ENCODE results near the gene ZNF692.

The ZNF692 gene

GRCh38 chr1:248818505-248819374 is 40.1 kb downstream of the ZNF692 start:
- no peaks in the 10 kb centered on the region for H3K27me3 ChIP-seq (ENCODE audit: insufficient read depth, low read length)
- no peak overlapping the region for H3K27ac ChIP-seq (ENCODE audit: low read length)
- no peaks in the 10 kb centered on the region for H3K9me3 ChIP-seq (ENCODE audit: insufficient read depth, low read depth, low read length)
- H3K4me3 ChIP-seq (ENCODE audit: low read length): no peak overlapping the region
- H3K9ac ChIP-seq (ENCODE audit: low read depth, low read length): no peak overlapping the region; the same call in 1 of the 2 replicates
- peaks cover 10% of the 10 kb centered on the region for H3K4me1 ChIP-seq (ENCODE audit: insufficient read depth, low read length)
- H3K36me3 ChIP-seq (ENCODE audit: insufficient read depth, low read depth, low read length): peaks cover 69% of the 10 kb centered on the region

DNA sequence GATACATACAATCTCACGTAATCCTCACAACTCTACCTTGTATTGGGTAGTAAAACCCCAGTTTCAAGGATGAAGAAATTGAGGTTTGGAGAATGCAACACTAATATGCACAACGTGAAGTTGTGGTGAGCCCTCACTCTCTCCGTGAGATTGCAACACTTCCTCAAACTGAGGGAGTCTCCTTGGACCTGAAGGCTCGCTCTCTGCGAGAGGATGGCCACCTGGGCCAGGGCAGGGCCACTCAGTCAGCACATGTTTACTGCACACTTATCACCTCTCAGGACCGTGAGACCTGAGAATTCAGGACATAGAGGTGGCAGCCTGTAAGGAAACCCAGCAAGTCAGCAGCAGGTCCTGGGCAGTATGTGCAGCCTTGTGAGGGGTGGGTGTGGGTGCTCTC is 41.8 kb downstream of the ZNF692 start:
- no peak overlapping the region for H3K27ac ChIP-seq (ENCODE audit: low read length)
- H3K27me3 ChIP-seq (ENCODE audit: insufficient read depth, low read length): no peaks in the 10 kb centered on the region
- no peak overlapping the region for H3K4me3 ChIP-seq (ENCODE audit: low read length)
- H3K9ac ChIP-seq (ENCODE audit: low read depth, low read length): no peak overlapping the region
- no peaks in the 10 kb centered on the region for H3K9me3 ChIP-seq (ENCODE audit: insufficient read depth, low read depth, low read length)
- H3K36me3 ChIP-seq (ENCODE audit: insufficient read depth, low read depth, low read length): peaks cover 64% of the 10 kb centered on the region
- peaks cover 10% of the 10 kb centered on the region for H3K4me1 ChIP-seq (ENCODE audit: insufficient read depth, low read length)

DNA sequence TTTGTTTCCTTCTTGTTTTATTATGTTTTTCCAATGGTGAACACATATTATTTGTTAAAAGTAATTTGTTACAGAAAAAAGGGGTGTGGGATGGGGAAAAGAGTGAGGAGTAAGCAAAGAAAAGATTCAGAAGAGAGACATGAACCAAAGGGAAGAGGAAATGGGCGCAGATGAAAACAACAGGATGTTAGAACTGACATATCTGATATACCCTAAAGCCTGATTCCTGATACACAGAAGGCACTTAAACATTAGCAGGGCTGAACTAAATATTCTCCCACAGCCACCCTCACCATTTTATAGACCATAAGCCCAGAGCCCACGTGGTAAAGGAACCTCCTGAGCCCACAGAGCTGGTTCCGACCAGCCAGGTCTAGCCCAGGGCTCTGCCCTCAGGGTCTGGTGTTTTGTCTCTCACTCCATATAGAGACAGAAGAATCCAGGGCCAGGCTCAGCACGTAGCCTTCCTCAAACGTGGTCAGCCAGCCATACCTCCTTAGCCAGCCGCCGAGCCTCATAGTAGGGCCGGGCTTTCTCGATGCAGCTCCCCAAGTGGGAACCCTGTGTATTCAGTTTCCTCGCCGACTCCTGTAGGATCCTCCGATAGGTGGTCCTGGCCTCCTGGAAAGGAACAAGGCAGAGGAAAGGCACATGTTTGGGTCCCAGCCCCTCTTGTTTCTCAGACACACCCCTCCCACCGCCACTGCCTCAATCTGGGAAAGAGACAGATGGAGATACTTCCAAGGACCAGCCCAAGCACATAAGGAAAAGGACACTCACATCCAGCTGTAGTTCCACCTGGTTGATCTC is 42.6 kb downstream of the ZNF692 start:
- H3K27me3 ChIP-seq (ENCODE audit: insufficient read depth, low read length): no peaks in the 10 kb centered on the region
- no peak overlapping the region for H3K27ac ChIP-seq (ENCODE audit: low read length)
- no peaks in the 10 kb centered on the region for H3K9me3 ChIP-seq (ENCODE audit: insufficient read depth, low read depth, low read length)
- H3K36me3 ChIP-seq (ENCODE audit: insufficient read depth, low read depth, low read length): peaks cover 62% of the 10 kb centered on the region
- H3K4me3 ChIP-seq (ENCODE audit: low read length): no peak overlapping the region
- H3K4me1 ChIP-seq (ENCODE audit: insufficient read depth, low read length): peaks cover 10% of the 10 kb centered on the region
- no peak overlapping the region for H3K9ac ChIP-seq (ENCODE audit: low read depth, low read length)

DNA sequence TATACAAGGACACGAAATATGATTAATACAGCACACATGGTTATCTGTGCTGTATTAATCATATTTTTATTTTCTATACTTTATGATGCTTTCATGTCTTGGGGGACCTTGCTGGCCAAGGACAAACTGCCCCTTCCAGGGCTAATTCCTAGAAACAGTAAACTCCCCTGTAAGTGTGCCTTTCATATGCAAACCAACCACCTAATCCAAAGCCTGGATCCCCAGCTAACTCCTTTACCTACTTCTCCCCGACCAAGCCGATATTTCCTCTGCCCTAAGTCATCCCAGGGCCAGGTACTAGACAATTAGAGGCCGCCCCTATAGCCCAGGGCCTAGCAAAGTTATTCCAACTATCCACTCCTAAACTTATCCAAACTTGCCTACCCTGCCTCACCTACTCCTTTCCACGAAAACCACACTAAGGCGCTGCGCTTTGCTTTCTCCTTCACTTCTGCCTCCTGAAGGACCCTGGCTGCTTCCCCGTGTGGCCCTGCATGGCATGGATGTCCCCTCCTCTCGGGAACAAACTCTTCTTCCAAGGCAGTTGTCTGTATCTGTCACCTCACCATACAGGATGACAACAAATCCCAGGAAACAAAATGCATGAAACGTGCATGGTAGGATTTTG is 43.4 kb downstream of the ZNF692 start:
- H3K27ac ChIP-seq (ENCODE audit: low read length): no peak overlapping the region
- H3K9me3 ChIP-seq (ENCODE audit: insufficient read depth, low read depth, low read length): no peaks in the 10 kb centered on the region
- no peak overlapping the region for H3K4me3 ChIP-seq (ENCODE audit: low read length)
- peaks cover 59% of the 10 kb centered on the region for H3K36me3 ChIP-seq (ENCODE audit: insufficient read depth, low read depth, low read length)
- H3K4me1 ChIP-seq (ENCODE audit: insufficient read depth, low read length): peaks cover 10% of the 10 kb centered on the region
- H3K27me3 ChIP-seq (ENCODE audit: insufficient read depth, low read length): no peaks in the 10 kb centered on the region
- H3K9ac ChIP-seq (ENCODE audit: low read depth, low read length): no peak overlapping the region; the same call in 1 of the 2 replicates

GRCh38 chr1:248814351-248814750 is 44.5 kb downstream of the ZNF692 start:
- no peak overlapping the region for H3K4me3 ChIP-seq (ENCODE audit: low read length)
- H3K4me1 ChIP-seq (ENCODE audit: insufficient read depth, low read length): peaks cover 4% of the 10 kb centered on the region; the same call in 1 of the 2 replicates
- H3K9me3 ChIP-seq (ENCODE audit: insufficient read depth, low read depth, low read length): no peaks in the 10 kb centered on the region
- no peaks in the 10 kb centered on the region for H3K27me3 ChIP-seq (ENCODE audit: insufficient read depth, low read length)
- peaks cover 52% of the 10 kb centered on the region for H3K36me3 ChIP-seq (ENCODE audit: insufficient read depth, low read depth, low read length)
- no peak overlapping the region for H3K9ac ChIP-seq (ENCODE audit: low read depth, low read length)
- H3K27ac ChIP-seq (ENCODE audit: low read length): no peak overlapping the region

GRCh38 chr1:248813546-248813945 is 45.3 kb downstream of the ZNF692 start:
- H3K36me3 ChIP-seq (ENCODE audit: insufficient read depth, low read depth, low read length): peaks cover 52% of the 10 kb centered on the region
- H3K4me1 ChIP-seq (ENCODE audit: insufficient read depth, low read length): peaks cover 4% of the 10 kb centered on the region; the same call in 1 of the 2 replicates
- H3K27ac ChIP-seq (ENCODE audit: low read length): no peak overlapping the region
- H3K4me3 ChIP-seq (ENCODE audit: low read length): no peak overlapping the region
- no peaks in the 10 kb centered on the region for H3K9me3 ChIP-seq (ENCODE audit: insufficient read depth, low read depth, low read length)
- H3K9ac ChIP-seq (ENCODE audit: low read depth, low read length): no peak overlapping the region
- no peaks in the 10 kb centered on the region for H3K27me3 ChIP-seq (ENCODE audit: insufficient read depth, low read length)

GRCh38 chr1:248812736-248813425 is 46.0 kb downstream of the ZNF692 start:
- peaks cover 52% of the 10 kb centered on the region for H3K36me3 ChIP-seq (ENCODE audit: insufficient read depth, low read depth, low read length)
- H3K4me1 ChIP-seq (ENCODE audit: insufficient read depth, low read length): peaks cover 4% of the 10 kb centered on the region; the same call in 1 of the 2 replicates
- no peak overlapping the region for H3K4me3 ChIP-seq (ENCODE audit: low read length)
- H3K9me3 ChIP-seq (ENCODE audit: insufficient read depth, low read depth, low read length): no peaks in the 10 kb centered on the region
- no peak overlapping the region for H3K9ac ChIP-seq (ENCODE audit: low read depth, low read length)
- H3K27me3 ChIP-seq (ENCODE audit: insufficient read depth, low read length): no peaks in the 10 kb centered on the region
- H3K27ac ChIP-seq (ENCODE audit: low read length): no peak overlapping the region

DNA sequence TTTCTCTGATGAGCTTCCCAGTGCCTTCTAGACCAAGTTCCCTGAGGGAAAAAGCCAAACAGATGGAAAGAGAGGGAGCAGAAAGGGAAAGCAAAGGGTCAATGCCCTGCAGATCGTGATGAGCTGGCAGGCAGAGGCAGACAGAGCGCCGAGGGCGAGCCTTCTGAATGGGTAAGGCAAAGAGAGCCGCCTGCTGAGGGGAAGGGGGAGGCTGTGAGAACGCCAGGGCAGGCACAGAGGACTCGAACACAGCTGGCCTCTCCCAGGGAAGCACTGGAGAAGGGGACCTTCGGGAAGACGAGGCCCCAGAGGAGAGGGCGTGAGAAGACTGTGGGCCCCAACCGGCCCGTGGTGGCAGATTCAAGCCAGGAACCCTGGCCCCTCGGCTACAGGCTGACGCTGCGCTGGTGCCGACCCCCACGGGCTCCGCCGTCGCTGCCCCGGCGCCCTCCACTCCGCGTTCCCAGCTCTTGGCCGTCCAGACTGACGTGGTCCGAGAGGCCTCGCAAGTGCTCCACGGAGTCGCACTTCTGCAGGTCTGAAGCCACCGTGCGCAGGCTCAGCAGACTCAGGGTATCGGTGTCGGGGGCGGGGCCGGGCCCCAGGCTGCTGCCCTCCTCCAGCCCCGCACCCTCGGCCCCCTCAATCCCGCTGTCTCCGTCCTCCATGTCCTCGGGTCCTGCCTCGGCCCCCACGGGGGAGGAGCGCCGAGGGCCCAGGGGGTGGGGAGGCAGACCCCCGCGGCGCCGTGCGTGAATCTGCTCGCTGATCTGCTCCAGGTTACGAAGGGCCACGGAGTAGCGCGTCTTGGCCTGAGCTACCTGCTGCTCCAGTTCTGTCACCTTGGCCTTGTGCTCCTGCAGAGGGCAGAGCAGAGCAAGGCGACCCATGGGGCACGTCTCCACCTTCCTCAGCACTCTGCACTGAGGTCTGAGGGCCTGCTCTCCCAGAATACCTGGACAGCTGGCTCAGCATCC is 47.1 kb downstream of the ZNF692 start:
- Histone ChIP-seq H3K4me3 (ENCODE audit: low read length) (no peak overlapping the region), H3K9me3 (ENCODE audit: insufficient read depth, low read depth, low read length) (no peaks in the 10 kb centered on the region), H3K4me1 (ENCODE audit: insufficient read depth, low read length) (peaks cover 4% of the 10 kb centered on the region; the same call in 1 of the 2 replicates), H3K9ac (ENCODE audit: low read depth, low read length) (no peak overlapping the region), H3K27me3 (ENCODE audit: insufficient read depth, low read length) (no peaks in the 10 kb centered on the region), H3K27ac (ENCODE audit: low read length) (no peak overlapping the region), H3K36me3 (ENCODE audit: insufficient read depth, low read depth, low read length) (peaks cover 50% of the 10 kb centered on the region)

DNA sequence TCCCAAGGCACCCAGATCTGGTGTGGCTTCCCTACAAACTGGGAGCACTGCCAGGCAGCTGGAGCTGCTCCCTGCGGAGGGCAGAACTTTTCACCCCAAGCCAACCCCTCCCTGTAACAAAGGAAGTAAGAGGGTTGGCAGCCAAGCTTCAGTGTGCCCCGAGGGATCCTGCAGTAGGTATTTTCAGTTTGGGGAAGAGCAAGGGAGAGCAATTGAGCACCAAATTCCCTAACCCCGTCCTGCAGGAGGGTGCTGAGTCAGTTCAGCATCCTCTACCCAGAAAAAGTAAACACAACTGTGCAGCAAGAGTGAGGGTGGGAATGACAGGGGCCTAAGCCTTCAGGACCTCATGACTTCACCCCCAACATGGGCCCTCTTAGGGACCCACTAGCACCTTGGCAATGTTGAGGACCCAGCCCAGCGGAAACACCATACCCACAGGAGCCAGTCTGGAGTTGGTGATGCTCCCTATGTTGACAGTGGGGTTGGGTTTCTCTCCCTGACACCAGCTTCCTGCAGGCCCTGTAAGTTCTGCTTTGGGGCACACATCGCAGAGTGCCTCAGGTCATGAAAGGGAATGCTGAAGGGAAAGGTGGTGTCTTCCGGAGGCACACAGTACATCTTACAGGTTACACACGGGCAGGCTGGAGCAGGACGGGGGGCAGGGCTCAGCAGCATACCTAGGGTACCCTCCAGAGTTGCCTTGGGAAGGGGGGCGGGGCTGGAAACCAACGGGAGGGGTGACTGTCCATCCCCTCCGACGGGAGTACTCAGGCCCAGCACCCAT is 48.0 kb downstream of the ZNF692 start:
- Histone ChIP-seq H3K4me3 (ENCODE audit: low read length) (no peak overlapping the region), H3K36me3 (ENCODE audit: insufficient read depth, low read depth, low read length) (peaks cover 41% of the 10 kb centered on the region), H3K9ac (ENCODE audit: low read depth, low read length) (no peak overlapping the region), H3K27me3 (ENCODE audit: insufficient read depth, low read length) (no peaks in the 10 kb centered on the region), H3K27ac (ENCODE audit: low read length) (no peak overlapping the region), H3K4me1 (ENCODE audit: insufficient read depth, low read length) (peaks cover 4% of the 10 kb centered on the region; the same call in 1 of the 2 replicates), H3K9me3 (ENCODE audit: insufficient read depth, low read depth, low read length) (peaks cover 2% of the 10 kb centered on the region; the same call in 1 of the 2 replicates)

Data from iPS-20b (cell line).